Activated CD4-positive, CD25-positive, alpha-beta regulatory T cell treated with anti-CD3 and anti-CD28 coated beads, Interleukin-2, amount 50 U/mL, for 72 hours (primary cell): Measurements from ENCODE around the gene ARL16.

Source experiments
- DNase-seq: peaks from one replicate; pipeline ENCODE4 v3.0.0; 2021

Gene ARL16

DNA sequence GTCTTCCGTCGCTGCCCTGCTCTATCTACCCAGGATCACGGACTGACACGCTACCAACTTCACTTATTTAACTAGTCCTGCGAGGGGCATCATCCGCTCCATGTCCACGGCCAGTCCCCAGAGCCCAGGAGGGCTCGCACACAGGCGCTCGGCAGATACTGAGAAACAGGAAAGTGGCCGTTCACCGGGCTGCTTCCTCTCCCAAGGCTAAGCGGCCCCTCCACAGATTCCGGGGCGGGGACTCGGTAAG, 17.6 kb downstream of the ARL16 start:
- DNase-seq = no peak

DNA sequence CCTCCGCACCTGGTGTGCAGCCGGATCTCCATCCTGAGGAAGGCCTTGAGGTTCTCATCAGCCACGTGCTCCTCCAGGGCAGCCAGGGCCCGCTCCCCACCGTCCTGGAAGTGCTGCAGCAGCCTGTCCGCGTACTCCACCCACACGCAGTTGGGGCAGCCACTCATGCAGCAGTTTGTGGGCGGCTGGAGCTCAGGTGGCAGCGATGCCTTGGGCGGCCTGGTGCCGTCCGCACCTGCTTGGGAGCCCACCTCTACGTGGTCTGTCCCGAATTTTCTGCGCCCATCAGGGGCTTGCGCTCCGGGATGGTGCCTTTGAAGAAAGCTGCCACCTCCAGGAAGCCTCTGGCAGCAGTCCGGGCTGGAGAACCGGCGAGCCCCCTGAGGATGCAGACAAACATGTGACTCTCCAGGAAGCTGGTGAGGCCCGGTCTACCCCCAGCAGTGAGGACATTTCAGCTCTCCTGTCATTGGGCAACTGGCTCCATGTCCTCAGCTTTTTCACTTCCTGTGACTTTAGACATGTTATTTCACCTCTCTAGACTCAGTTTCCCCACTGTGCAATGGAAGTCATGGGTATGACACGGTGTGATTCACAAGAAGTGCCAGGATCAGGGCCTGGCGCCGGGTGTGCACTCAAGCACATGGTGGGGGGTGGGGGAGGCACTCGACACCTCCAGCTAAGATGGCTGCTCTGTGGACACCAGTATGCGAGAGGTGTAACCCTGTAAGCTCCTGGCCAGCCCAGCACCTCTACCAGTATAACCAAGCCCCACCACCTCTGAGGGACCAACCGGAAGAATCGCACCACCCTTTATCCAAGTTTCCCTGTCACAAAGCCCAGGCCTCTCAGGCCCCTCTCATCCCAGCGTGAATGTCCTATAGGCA, 18.1 kb downstream of the ARL16 start:
- DNase-seq = peak; percentile 55

DNA sequence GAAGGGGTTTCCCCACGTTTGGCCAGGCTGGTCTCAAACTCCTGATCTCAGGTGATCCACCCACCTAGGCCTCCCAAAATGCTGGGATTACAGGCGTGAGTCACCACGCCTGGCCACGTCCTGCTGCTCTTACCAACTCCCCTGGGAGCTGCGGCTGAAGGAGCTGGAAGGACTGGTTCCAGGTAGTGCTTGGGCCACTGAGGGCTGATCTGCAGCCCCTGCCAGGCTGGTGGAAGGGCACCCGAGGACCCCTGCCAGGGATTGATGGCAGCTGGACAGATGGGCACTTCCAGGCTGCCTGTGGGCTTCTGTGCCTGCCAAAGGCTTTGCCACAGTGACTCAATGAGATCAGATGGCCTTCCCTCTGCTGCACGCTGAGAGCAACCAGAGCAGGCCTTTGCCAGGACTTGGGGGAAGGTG, 19.5 kb downstream of the ARL16 start:
- DNase-seq = no peak

DNA sequence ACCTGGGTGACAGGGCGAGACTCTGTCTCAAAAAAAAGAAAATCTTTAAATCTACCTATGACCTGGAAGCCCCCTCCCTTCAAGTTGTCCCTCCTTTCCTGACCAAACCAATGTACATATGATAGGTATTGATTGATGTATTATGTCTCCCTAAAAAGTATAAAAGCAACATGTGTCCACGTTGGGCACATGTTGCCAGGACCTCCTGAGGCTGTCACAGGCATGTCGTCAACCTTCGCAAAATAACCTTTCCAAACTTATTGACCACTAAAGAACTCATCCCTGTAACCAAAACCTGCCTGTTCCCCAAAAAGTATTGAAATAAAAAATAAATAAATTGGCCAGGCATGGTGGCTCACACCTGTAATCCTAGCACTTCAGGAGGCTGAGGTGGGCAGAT, 21.6 kb downstream of the ARL16 start:
- no peak for DNase-seq

DNA sequence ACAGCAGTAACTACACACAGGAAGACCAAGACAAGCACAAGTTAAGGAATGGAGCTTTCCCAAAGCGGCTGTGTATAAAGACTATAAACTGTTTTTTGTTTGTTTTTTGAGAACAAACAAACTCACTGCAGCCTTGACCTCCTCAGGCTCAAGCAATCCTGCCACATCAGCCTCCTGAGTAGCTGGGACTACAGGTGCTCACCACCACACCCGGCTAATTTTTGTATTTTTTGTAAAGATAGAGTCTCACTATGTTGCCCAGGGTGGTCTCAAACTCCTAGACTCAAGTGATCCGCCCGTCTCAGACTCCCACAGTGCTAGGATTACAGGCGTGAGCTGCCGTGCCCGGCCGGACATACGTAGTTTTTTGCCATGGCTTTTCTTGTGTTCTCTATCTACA, 23.2 kb downstream of the ARL16 start:
- no peak for DNase-seq

DNA sequence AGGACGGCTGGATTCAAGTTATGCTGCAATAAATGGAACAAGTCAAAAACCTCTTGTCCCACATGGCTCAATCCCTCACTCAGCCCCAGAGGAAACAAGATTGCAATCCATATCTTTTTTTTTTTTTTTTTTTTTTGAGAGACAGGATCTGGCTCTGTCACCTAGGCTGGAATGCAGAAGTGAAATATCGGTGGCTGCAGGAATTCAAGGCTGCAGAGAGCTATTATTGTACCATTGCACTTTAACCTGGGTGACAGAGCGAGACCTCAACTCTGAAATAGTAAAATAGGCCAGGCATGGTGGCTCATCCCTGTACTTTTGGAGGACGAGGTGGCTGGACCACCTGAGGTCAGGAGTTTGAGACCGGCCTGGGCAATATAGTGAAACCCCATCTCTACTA, 24.6 kb downstream of the ARL16 start:
- no peak for DNase-seq

DNA sequence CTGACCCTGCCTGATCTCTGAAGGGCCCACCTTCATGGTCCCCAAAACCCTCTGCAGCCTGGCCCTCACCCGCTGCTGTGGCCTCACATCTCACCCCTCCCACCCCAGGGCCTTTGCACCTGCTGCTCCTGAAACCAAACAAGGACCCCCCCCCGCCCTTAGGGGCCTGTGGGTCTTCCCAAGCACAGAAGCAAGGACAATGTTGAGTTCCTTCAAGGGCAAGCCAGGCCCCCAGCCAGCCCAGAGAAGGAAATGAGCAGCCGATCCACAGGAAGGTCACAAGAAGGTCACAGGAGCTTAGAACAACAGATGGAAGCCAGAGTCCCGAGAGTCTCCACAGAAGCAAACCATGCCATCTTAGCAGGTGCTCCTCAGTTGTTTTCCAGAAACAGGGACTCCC, 26.8 kb downstream of the ARL16 start:
- no peak for DNase-seq

DNA sequence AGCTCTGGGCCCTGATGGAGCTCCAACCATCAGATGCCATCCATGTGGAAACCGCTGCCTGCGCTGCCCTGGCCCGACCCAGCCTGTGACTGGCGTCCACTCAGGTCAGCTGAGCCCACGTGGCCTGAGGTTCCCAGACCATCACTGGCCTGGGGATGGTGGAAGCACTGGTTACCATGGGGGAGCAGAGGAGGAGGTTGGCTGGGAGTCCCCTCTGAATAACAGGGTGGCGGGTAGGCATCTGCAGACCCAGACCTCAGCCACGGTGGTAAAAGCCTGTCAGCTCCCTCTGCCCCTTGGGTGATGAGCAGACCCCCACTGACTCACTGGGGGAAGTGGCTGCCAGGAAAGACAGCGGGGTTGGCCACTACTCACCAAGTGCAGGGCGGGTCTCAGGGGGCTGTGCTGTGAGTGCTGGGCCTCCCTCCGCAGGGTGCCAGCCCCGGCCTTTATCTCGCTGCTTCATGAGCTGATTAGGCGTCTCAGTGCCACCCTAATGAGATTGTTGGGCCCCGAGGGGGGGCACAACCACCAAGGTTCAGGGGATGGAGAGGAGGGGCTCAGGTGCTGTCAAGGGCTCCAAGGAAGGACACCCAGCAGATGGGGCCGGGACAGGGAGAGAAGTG, 27.4 kb downstream of the ARL16 start, which contains the start of gene PDE6G:
PDE6G (minus strand) TSS at position 425 of the 626 bp plus-strand sequence. CDS start 3,237 bp downstream, outside the sequence.
- DNase-seq = no peak

DNA sequence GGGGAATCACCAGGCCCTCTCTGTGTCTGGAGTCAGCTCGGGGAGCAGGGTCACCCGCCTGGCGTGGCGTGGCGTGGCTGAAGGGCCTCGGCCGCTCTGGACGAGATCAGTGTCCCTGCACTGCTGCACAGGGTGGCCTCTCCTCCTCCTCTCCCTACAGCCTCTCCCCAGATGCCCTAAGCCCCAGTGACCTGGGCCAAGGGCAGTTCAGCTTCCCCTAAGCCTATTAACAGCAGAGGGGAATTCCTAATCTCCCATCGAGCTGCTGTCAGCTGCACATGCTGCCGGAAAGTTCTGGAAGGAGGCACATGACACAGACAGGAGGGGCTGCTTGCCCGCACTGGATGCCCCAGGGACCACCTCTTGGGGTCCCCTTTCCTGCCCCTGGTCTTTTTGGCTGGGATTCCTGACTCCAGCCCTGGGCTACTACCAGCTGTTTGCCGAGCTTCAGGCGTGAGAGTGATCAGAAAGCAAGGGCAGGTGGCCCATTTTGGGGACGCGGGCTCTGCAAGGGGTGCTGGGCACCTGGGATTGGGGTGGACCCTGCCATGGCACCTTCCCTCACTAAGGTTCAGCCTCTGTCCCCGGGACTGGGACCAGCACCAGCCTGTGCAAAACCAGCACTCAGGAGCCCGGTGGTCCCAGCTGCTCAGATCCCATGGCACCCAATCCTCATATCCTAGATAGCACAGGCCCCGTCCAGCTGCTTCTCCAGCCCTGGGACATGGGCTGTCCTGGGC, 28.0 kb downstream of the ARL16 start:
- DNase-seq = no peak

DNA sequence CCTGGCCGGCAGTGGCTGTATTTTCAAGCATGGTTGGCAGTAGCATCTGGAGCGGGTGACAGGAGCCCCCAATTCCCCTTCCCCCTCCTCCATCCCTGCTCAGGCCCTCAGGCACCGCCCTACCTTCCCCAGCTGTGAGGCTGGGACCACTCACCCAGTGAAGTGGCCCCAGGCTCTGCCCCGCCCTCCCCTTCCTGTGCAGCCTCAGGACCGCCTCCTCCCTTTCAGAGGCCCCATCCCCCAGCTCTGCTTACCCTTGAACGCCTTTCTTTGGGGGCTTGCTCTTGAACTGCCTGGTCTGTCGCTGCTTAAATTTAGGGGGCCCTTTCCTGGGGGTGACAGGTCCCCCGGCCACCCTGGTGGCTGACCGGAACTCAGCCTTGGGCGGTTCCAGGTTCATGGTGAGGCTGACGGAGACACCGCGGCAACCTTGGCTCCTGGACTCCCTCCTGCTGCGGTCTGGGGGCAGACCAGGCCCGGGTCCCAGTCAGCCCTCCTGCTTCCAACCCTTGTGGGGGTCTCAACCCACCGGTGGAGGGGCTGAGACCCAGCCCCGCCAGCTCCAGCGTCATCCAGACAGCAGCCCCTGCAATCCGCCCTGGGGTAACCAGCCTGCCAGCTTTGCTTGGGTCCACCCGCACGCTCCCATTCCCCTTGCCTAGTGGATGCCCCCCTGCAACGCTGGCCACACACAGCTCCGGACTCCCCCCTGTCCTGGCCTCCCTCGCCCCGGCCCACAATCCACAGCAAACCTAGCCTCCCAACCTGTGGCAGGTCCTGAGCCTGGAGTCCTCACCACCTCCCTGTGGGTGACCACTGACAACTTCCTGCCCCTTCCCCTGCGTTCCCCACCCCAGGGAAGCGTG, 30.5 kb downstream of the ARL16 start:
- DNase-seq = no peak

DNA sequence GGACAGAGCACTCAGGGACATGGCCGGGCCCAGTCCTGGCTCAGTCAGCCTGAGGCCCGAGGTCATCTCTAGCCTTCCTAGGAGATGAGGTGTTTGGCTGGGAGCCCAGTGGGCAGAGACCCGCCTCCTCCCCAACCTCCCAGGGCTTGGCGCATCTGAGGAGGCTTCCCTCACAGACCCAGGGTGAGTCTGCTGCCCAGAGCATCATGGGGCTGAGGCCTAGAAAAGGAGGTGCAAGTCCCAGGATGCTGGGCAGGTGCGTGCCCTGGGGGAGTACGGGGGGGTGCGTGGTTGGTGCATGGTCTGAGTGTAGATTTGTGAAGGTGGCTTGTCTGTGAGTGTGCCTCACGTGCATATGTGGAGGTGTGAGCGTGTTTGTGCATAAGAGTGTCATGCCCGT, 31.9 kb downstream of the ARL16 start:
- DNase-seq = no peak

DNA sequence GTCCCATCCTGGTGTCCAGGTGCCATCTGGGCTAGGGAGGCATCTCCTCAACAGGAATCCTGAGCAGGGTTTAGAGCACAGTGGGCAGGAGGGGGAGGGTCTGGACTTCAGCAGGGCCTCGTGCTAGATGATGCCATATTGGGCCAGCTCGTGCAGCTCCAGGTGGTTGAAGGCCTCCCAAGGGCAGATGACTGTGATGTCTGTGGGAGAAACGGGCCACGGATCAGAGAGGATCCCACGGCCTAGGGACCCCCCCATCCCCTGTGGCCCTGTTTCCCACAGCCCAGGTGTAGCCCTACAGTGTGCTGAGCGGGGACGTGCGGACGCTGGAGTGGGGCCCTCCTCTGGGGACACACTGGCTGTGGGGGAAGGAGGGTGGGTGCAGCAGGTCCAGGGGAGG, 32.6 kb downstream of the ARL16 start:
- DNase-seq = no peak

DNA sequence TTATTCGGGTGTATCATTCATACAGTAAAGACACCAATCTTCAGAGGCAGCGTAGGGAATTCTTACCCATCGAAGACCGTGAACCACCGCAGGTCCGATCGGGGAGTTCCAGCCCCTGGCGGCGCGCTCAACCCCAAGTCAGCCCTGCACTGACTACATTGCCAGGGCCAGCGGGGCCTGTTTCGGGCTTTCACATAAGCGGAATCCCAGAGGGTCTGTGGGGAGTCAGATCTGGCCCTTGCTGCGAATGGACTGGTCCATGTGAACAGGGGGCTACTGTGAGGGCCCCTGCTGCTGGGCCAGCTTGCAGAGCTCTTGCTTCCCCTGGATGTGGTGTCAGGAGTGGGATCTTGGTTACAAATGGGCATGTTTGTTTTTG, 34.9 kb downstream of the ARL16 start:
- no peak for DNase-seq

DNA sequence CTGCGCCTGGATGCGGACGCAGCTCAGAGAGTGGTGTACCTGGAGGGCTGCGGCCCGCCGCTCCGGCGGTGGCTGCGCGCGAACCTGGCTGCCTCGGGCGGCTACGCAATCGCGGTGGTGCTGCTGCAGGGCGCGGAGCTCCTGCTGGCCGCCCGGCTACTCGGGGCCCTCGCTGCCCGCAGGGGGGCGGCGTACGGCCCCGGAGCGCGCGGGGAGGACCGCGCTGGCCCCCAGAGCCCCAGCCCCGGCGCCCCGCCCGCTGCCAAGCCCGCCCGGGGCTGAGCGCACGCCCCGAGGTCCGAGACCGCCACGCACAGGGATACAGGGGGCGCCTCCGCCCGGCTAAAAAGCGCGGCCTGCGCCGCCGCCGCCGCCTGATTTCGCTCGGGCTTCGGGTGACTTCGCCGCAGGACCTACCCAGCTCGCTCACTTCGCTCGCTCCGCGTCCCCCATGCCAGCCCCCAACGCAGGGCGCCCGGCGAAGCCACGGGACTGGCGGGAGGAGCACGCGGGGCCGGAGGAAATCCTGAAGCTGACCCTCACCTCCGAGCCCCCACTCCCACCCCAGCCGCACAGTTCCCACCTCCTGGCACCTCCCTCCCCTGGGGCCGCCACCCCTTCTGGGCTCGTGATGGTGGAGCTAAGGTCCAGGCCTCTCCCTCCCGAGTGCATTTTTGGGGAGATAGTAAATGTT, 35.4 kb downstream of the ARL16 start:
- DNase-seq = no peak

DNA sequence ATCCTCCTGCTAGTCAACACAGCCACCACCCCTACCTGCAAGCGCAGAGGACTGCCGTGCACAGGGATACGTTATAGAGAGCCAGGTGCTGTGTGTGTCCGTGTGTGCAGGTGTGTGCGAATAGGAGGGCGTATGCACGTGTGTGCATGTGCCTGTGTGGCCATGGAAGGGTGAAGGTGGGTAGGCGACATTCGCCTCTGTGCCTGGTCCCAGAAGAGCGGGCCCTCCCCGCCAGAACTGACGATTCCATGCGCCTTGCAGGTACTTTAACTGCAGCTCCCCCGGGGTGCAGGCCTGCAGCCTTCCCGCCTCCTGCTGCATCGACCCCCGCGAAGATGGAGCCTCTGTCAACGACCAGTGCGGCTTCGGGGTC, 36.0 kb downstream of the ARL16 start:
- DNase-seq = no peak

DNA sequence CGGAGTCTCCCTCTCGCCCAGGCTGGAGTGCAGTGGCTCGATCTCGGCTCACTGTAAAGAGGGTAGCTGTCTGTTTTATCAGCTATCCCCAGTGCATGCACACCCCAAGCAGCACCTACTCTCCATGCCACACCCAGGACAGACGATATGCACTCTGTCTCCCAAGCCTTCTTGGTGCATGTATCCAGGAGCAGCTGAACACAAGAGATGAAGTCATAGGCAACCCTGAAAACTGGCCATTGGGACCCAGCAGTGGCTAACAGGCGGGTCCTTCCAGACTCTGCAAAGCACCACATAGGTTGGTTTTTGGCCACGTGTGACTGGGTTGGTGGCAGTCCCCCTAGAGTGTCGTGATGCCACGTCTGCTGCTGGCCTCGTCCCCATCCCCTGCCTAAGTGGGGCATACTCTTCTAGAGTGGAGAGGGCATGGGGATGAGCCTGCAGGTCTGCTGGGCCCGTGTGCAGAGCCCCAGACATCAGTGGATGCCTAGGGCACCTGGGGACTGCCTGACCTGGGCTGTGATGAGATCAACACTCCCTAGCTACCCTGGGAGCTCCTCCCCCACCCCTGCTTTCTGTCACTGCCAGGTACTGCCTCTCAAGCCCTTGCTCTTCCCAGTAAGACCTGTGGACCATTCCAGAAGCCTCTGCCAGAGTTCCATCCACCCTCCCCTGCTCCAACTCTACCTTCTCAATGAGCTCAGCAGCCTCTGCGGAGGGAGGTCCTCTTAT, 36.6 kb downstream of the ARL16 start:
- no peak for DNase-seq

DNA sequence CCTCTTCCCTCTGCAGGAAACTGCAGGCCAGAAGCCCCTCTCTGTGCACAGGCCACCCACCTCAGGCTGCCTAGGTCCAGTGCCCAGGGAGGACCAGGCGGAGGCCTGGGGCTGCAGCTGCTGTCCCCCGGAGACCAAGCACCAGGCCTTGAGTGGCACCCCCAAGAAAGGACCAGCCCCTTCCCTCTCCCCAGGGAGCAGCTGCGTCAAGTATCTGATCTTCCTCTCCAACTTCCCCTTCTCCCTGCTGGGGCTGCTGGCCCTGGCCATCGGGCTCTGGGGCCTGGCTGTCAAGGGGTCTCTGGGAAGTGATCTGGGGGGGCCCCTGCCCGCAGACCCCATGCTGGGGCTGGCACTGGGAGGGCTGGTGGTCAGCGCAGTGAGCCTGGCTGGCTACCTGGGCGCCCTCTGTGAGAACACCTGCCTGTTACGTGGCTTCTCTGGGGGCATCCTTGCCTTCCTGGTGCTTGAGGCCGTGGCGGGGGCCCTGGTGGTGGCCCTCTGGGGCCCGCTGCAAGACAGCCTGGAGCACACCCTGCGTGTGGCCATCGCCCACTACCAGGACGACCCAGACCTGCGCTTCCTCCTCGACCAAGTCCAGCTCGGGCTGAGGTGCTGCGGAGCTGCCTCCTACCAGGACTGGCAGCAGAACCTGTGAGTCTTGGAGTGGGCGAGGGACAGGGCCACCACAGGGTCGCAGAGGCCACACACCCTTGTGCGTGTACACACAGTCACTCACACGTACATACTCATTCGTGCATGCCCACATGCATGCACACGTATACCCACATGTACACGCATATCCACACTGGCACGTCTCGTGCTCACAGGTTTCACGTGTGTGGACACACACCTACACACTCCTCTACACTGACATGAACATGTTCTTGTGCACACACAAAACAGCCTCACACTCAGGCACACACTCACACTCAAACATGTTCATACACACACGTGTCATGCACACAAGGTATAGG, 38.3 kb downstream of the ARL16 start:
- no peak for DNase-seq

DNA sequence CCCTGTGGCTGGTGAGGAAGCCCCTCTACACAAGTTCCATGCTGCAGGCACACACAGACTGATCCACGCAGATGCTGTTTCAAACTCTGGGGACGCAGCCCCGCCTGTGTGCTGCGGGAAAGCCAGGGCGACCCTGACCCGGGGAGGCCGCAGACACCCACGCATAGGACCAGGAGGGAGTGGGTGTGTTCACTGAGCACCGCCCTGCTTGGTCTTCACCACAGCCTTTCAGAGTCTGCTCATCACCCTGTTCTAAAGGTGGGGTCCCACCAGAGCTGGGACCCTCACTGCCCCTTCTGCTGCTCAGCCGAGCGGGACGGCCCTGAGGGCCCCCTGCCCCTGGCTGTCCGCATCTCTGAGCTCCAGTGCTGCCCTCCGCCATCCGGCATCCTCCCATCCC, 39.1 kb downstream of the ARL16 start:
- no peak for DNase-seq

DNA sequence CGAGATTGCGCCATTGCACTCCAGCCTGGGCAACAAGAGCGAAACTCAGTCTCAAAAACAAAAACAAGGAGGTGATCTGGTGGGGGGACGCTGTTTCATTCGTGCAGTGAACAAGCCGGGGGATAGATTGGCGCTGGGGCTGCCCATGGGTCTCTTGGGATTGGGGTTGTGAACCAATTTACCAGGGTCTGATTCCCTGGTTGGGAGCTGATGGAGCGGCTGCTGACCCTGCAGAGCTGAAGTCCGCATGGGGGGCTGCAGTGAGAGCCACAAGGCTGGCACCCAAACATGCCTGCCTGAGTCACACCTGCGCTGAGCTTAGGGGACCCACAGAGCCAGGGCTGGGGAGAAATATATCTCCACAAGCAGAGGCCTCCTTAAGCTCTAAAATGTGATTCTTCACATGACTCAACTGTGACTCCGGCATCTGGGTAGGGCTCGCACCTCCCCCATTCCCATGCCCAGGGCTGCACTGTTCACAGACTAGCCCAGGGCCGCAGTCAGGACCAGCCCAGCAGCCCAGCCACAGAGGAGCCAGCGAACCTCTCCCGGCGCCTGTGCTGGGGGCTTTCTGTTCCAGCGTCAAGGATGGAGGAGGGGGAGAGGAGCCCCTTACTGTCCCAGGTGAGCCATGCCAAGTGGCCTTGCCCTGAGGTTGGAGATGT, 41.6 kb downstream of the ARL16 start:
- no peak for DNase-seq

DNA sequence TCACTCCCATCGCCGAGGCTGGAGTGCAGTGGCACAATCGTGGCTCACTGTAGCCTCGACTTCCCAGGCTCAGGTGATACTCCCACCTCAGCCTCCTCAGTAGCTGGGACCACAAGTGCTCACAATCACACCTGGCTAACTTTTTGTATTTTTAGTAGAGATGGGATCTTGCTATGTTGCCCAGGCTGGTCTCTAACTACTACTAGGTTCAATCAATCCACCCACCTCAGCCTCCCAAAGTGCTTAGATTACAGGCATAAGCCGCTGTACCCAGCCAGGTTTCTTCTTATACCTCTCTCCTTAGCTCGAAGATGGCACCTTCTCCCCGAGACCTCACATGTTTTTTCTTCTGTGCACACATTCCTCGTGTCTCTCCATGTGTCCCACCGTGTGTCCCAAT, 43.6 kb downstream of the ARL16 start:
- no peak for DNase-seq
